AG09319 (cell line): ENCODE measurements around the gene CHD6.

Experiments
- DNase-seq: peaks from one replicate; pipeline ENCODE4 v3.0.0-alpha.2; 2010; ENCODE audit warnings: low read depth; ENCODE audit errors: extremely low read depth
- TF ChIP-seq, protein P1 (sequence below): IDR thresholded peaks from 2 replicates; pipeline ENCODE4 v1.5.1; 2011; ENCODE audit warnings: low read depth, mild to moderate bottlenecking, inconsistent platforms, low read length, moderate library complexity

The CHD6 gene

GRCh38 chr20:41394931-41395666 lies 223.1 kb downstream of the CHD6 start:
- DNase-seq: no peak
- TF ChIP-seq, protein P1, sequence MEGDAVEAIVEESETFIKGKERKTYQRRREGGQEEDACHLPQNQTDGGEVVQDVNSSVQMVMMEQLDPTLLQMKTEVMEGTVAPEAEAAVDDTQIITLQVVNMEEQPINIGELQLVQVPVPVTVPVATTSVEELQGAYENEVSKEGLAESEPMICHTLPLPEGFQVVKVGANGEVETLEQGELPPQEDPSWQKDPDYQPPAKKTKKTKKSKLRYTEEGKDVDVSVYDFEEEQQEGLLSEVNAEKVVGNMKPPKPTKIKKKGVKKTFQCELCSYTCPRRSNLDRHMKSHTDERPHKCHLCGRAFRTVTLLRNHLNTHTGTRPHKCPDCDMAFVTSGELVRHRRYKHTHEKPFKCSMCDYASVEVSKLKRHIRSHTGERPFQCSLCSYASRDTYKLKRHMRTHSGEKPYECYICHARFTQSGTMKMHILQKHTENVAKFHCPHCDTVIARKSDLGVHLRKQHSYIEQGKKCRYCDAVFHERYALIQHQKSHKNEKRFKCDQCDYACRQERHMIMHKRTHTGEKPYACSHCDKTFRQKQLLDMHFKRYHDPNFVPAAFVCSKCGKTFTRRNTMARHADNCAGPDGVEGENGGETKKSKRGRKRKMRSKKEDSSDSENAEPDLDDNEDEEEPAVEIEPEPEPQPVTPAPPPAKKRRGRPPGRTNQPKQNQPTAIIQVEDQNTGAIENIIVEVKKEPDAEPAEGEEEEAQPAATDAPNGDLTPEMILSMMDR: no peak

GRCh38 chr20:41394081-41394480 lies 224.1 kb downstream of the CHD6 start:
- TF ChIP-seq, protein P1: no peak
- no peak for DNase-seq

GRCh38 chr20:41393705-41394066 lies 224.5 kb downstream of the CHD6 start:
- TF ChIP-seq, protein P1: no peak

GRCh38 chr20:41392871-41393704 lies 225.1 kb downstream of the CHD6 start:
- TF ChIP-seq, protein P1: no peak

More at GRCh38 chr20:41393705-41394066, 224.5 kb downstream of the CHD6 start:
- no peak for DNase-seq

DNA sequence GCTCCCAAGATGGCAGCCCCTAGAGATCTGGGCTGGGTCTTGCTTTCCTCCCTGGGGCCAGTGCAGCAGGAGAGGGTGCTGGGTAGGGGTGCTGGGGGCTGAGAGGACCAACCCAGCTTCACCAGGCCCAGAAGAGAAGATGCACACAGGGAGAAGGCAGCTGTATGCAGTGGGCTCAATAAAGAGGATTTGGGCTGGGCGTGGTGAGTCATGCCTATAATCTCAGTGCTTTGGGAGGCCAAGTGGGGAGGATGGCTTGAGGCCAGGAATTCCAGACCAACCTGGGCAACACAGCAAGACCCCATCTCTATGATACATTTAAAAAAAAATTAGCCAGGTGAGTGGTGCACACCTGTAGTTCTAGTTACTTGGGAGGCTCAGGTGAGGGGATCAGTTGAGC lies 225.9 kb downstream of the CHD6 start:
- no peak for DNase-seq
- TF ChIP-seq, protein P1: no peak

More at GRCh38 chr20:41392871-41393704, 225.1 kb downstream of the CHD6 start:
- DNase-seq: no peak

DNA sequence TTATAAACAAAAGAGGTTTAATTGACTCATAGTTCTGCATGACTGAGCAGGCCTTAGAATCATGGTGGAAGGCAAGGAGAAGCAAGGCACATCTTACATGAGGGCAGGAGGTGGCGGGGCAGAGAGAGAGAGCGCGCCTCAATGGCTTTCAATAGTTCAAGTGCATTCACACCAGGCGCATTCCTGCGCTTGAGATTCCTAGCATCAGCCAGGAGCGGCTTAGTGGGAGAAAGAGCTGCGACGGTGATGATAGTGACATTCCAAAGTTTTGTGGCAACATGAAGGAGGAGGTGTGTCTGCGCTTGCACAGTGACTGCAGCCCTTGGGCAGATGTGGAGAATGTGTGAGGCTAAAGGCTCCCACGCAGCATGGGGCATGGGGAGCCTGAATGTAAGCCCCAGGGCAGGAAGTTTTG lies 226.6 kb downstream of the CHD6 start:
- DNase-seq: no peak
- TF ChIP-seq, protein P1: no peak

DNA sequence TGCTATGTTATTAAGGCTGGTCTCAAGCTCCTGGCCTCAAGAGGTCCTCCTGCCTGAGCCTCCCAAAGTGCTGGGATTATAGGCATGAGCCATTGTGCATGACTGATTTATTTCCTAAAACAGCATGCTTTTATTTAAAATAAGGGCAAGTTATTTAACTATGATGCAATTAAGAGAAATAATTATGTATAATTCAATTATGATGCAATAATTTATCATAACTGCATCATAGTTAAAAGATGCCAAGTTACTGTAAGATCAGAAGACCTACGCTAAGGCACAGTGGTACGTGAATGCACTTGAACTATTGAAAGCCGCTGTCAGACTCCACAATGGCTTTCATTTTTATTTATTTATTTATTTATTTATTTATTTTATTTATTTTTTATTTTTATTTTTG lies 227.3 kb downstream of the CHD6 start:
- no peak for DNase-seq
- TF ChIP-seq, protein P1: no peak
